AG04449 (cell line): ENCODE results near the gene FZR1.

Source experiments
- CTCF ChIA-PET: fragments of 350-600 bp; formaldehyde crosslinking; extraction: SDS; loops from one replicate; lab custom pipeline; 2021; ENCODE audit warnings: antibody characterized with exemption; lab: Yijun Ruan, JAX
- POLR2A ChIA-PET: fragments of 400-600, 350-600 bp; formaldehyde crosslinking; extraction: SDS; loops from one replicate; lab custom pipeline; 2020; ENCODE audit warnings: antibody characterized with exemption, inconsistent platforms; lab: Yijun Ruan, JAX
- DNase-seq: peaks from one replicate; pipeline ENCODE4 v3.0.0-alpha.2; 2010; ENCODE audit warnings: low read depth, low spot score
- H3K4me3 ChIP-seq: 2 replicates; pipeline ENCODE4 v1.5.1; 2011; ENCODE audit warnings: low read depth, mild to moderate bottlenecking, control low read depth, low read length
- CTCF ChIP-seq: IDR thresholded peaks from one replicate; pipeline ENCODE4 v1.5.1; 2011; ENCODE audit warnings: mild to moderate bottlenecking, moderate library complexity, low read length, control low read depth, inconsistent platforms; ENCODE audit not compliant: insufficient read depth; ENCODE audit errors: missing control alignments

The FZR1 gene

GRCh38 chr19:3477951-3478350 lies 28.2 kb upstream of the FZR1 start:
- ChIA-PET POLR2A (no interaction called here), CTCF (interaction anchor here (1.0 to 11.2 kb wide), 3 partner anchors 48 to 522 kb away, joined by 3 to 129 read pairs (median 4); no protein-coding TSS in a partner anchor)
- no peak overlapping the region for H3K4me3 ChIP-seq
- TF ChIP-seq CTCF: no peak
- DNase-seq: no peak

- TF ChIP-seq CTCF: no peak
- CTCF ChIA-PET: interaction anchor here (1.0 to 11.2 kb wide), 8 partner anchors 8 to 523 kb away, joined by 3 to 129 read pairs (median 4); no protein-coding TSS in a partner anchor
- POLR2A ChIA-PET: interaction anchor here (0.7 kb wide), 1 partner anchor 63 kb away, joined by 4 read pairs; no protein-coding TSS in a partner anchor
- no peak for DNase-seq
- no peak overlapping the region for H3K4me3 ChIP-seq
Observed at GRCh38 chr19:3478409-3479176, 27.5 kb upstream of the FZR1 start.

GRCh38 chr19:3479177-3479833 lies 26.8 kb upstream of the FZR1 start:
- POLR2A ChIA-PET: interaction anchor here (0.7 kb wide), 1 partner anchor 63 kb away, joined by 4 read pairs; no protein-coding TSS in a partner anchor
- DNase-seq: no peak
- no peak for TF ChIP-seq CTCF
- CTCF ChIA-PET: interaction anchor here (1.1 to 11.2 kb wide), 7 partner anchors 9 to 174 kb away, joined by 4 to 129 read pairs (median 5); no protein-coding TSS in a partner anchor
- no peak overlapping the region for H3K4me3 ChIP-seq

- ChIA-PET CTCF (interaction anchor here (0.9 to 11.2 kb wide), 7 partner anchors 9 to 175 kb away, joined by 3 to 129 read pairs (median 5); no protein-coding TSS in a partner anchor), POLR2A (no interaction called here)
- no peak for TF ChIP-seq CTCF
- DNase-seq: no peak
- H3K4me3 ChIP-seq: no peak overlapping the region
Observed at GRCh38 chr19:3479834-3480215, 26.3 kb upstream of the FZR1 start.

GRCh38 chr19:3480383-3481091 lies 25.6 kb upstream of the FZR1 start, which contains the start of gene SMIM24:
Gene SMIM24, minus strand, starts transcription at chr19:3480525. Its CDS starts 62 bp downstream, at chr19:3480463.
- no peak for DNase-seq
- no peak within 1 kb of the TSS for H3K4me3 ChIP-seq
- CTCF ChIA-PET: interaction anchor here (0.9 to 11.2 kb wide), 4 partner anchors 7 to 176 kb away, joined by 3 to 129 read pairs (median 90); no protein-coding TSS in a partner anchor
- no peak for TF ChIP-seq CTCF
- POLR2A ChIA-PET: no interaction called here
